GM18951 (cell line): Measurements from ENCODE around the gene CIB4.

Source experiments
- POLR2A ChIP-seq: IDR thresholded peaks from 4 replicates; pipeline ENCODE4 v1.6.1; 2011; ENCODE audit warnings: mild to moderate bottlenecking; ENCODE audit not compliant: insufficient read length, insufficient read depth; ENCODE audit errors: extremely low read depth
- in situ Hi-C: fragments of 300-500 bp; cut with MboI; formaldehyde crosslinking; loops from one replicate; pipeline ENCODE4 v1.12.0; 2022; ENCODE audit warnings: low sequenced_read_pairs, mixed read lengths, inconsistent platforms; ENCODE audit not compliant: unreplicated experiment

The CIB4 gene

GRCh38 chr2:26590980-26591618, 50.1 kb downstream of the CIB4 start:
- no peak for TF ChIP-seq POLR2A
- in situ Hi-C loops, result no loop called here

- in situ Hi-C loops, result no loop called here
- no peak for TF ChIP-seq POLR2A
Observed at GRCh38 chr2:26590508-26590907, 50.7 kb downstream of the CIB4 start.

- no peak for TF ChIP-seq POLR2A
- in situ Hi-C loops, result no loop called here
Observed at GRCh38 chr2:26588576-26588975, 52.6 kb downstream of the CIB4 start.

DNA sequence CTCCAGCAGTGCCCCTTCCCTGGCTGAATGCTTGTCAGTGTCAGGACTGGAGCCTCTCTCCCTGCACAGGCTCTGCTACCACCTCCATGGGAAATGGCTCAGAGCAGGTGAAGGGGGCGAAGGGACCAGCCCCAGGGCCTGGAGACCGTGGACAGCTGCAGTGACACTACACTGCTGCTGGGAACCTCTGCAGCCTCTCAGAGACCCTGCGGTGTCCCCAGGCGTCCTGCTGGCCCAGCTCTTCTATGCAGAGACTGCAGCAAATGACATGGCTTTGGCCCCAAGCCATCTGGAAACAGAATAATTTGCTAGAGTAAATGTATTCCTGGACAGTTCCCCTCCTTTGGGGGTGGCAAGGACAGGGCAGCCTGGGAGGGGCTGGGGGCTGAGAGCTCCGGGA, 53.2 kb downstream of the CIB4 start:
- in situ Hi-C loops, result no loop called here
- TF ChIP-seq POLR2A, result no peak

- in situ Hi-C loops, result no loop called here
- no peak for TF ChIP-seq POLR2A
Observed at GRCh38 chr2:26585966-26586365, 55.2 kb downstream of the CIB4 start.

DNA sequence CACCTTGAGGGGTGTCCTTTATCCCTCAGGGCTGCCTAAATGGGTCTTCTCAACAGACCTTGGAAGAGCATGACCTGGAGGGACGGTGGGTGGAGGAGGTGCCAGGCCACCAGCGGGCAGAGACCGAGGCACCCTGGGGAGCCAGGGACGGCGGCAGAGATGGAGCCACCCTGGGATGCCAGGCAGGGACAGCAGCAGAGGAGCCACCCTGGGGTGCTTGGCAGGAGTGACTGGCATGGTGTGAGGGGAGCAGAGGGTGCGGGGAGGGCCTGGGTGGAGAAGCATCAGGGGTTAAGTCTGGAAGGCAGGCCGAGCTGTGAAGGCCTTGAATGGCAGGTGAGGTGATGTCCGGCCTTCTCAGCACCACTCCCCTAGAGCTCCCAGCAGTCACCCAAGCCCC, 56.1 kb downstream of the CIB4 start:
- TF ChIP-seq POLR2A, result no peak
- in situ Hi-C loops, result no loop called here

DNA sequence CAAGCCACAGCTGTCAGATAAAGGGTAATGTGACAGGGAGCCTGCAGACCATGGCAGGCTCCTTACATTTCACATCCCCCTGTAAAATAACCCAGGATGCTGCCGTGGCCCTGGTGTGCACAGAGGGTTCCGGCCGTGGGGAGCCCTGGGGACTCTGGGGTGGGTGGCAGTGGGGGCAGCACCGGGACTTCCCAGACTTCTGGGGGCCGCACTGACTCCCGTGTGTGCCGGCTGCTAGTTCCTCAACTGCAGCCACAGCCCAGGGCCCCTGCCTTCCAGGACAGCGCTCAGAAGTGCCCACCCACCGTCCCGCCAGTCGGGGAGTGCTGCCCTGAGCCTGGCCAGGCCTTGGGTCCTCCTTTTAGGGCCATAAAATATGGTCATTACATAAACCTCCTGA, 56.5 kb downstream of the CIB4 start:
- no peak for TF ChIP-seq POLR2A
- in situ Hi-C loops, result no loop called here

- TF ChIP-seq POLR2A, result no peak
- in situ Hi-C loops, result no loop called here
Observed at GRCh38 chr2:26584191-26584590, 57.0 kb downstream of the CIB4 start.

DNA sequence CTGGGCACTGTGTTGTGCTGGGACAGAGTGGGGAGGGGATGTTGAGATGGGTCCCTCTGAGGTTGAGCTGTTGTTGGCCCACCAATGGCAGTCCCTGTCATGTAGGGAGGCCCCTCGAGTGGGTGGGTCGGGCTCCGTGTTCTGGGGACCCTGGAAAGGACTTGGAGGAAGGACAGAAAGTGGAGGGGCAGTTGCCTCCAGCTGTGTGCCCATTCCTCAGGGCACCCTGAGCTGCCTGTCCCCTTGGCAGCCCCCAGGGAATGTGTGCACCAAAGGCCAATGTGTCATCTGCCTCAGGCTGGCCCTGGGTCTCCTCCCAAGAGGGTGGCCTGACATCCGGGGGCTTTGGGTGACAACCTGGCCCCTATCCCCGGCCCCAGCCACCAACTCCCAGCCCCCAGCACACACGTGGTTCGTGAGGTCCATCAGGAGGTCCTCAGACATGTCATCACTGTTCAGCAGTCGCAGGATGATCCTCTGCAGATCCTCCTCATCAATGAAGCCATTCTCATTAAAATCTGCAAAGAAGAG, 57.7 kb downstream of the CIB4 start:
- TF ChIP-seq POLR2A, result no peak
- in situ Hi-C loops, result no loop called here

DNA sequence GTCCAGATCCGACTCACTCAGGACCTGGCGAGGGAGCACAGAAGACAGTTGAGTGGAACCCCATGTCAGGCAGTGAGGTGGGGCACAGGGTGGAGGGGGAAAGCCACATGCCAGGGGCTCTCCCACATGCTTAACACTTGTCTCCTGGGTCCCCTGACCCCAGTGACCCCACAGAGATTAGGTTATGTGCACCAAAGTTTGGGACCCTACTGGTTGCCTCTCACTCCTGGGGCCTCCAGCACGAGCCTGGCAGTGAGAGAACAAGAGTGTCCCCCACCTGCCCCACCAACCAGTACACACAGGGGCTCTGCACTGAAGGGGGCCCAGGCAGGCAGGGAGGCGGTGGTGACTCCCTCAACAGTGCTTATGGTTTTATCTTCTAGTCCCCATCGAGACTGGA, 58.3 kb downstream of the CIB4 start:
- in situ Hi-C loops, result no loop called here
- no peak for TF ChIP-seq POLR2A

- no peak for TF ChIP-seq POLR2A
- in situ Hi-C loops, result no loop called here
Observed at GRCh38 chr2:26581991-26582842, 58.9 kb downstream of the CIB4 start.

DNA sequence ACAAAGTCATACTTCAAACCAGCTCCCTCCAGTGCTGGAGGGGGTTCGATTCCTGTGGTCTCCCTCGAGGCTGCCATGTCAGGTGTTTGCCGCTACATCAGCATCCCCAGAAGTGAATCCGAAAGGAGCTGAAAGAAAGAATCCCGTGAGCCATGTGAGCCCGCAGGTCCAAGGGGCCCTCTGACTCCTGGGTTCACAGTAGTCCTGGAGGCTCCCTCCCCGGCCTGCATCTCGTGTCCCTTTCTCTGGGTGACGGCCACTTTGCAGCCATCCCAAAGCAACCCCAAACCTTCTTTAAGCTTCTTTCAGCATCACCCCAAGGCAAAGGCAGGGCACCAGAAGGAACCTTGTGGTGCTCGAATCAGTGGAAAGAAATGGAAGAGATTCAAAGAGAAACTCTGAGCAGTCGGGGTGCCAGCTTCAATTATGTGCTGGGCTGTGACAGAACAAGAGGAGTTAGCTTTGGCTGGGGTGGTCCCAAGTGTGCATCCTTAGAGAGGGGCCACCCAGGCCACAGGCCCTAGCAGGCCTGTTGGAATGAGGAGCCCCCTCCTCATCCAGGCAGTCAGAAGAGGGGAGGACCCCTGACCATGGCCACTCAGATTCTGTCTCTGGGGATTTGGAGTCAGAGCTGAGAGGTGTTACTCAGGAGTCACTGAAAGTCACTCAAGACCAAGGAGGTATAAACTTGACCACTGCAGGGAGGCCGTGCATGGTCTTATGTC, 59.7 kb downstream of the CIB4 start:
- in situ Hi-C loops, result no loop called here

DNA sequence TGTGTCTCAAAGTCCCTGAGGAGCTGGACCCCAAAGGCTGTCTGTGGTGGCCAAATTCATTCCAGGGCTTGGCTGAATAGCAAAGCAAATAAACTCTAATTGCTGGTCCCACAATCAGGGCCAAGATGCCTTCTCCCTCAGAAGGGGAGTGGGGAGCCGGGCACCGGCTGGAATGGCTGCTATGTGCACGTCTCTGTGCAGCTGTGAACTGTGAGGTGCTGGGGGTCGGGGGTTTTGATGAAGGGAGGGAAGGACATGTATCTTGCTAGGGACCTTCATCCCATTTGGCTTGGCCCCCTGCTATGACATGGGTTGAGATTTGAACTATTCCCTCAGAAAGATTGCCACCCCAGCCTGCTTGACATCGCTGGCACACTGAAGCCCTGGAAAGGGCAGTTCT, 60.4 kb downstream of the CIB4 start:
- in situ Hi-C loops, result no loop called here
- TF ChIP-seq POLR2A, result no peak

More for the DNA sequence above, 59.7 kb downstream of the CIB4 start:
- no peak for TF ChIP-seq POLR2A
